IPS-NIHi7 (cell line): ENCODE data around the gene GAMT.

Experiments
- DNase-seq: peaks from one replicate; pipeline ENCODE4 v3.0.0; 2012; ENCODE audit warnings: mixed read lengths; ENCODE audit errors: extremely low spot score

The GAMT gene

DNA sequence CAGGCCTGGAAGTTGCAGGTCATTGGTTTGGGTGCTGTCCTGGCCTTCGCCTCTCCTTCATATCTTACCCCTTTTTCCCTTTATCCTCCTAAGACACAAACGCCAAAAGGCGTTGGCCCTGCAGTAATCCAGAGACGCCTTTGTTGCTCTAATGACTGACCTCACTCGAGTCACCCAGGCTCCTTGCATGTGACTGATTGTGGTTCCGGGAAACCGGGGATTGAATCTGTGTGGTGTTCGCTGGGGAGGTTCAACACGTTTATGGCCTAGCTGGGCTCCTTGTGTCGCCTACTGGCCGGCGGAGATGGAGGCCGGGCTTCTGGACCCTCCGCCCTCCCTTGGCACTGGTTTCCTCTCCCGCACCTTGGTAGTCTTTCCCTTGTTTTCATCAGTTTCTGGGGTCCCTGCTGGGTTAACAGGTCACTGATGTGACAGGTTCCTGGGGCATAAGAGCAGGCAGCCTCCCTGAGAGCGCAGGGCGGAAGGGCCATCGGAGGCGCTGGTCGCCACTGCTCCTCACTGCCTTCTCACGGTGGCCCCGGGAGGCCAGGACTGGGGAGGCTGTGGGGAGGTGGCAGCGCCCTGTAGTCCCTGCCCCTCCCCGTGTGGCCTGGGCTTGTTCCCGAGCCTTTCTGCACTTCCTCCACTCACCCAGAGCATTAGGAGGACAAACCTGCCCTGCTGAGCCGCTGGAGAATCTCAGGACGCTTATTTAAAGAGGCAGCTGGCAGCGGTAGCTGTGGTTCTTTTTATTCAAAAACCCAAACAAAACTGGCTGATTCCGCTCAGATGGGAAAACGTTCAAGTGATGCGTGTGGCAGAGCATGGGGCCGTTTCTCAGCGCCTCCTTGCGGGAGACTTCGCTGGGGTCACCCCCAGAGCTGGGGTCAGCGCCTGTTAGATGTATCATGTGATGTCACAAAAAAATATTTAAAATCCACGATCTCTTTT is 35.7 kb downstream of the GAMT start:
- DNase-seq, result no peak

DNA sequence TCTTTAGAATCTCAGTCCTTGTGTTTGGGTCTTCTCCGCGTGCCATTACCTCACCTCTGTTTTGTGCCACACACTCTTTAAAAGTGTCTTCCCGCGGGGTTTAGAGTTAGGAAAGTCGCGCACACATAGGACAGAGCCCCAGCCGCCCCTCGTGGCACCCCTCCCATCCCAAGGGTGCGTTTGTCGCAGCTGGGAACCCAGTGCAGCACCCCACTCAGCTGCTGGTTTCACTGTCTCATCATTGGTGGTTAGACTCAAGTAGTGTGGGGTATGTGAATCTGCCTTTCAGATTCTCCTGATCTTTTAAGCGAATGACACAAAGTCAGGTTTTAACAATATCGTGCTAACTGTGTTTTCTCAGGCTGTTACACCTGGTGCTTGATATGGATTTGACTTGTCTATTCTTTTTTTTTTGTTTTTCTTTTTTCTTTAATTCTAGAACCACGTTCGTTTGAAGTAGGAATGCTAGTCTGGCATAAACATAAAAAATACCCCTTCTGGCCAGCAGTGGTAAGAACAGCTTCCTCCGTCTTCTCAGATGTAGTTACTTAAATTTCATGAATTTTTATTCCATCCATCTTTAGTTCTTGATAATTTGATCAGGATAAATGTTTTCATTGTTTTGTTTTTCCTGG is 37.2 kb downstream of the GAMT start:
- DNase-seq, result no peak

DNA sequence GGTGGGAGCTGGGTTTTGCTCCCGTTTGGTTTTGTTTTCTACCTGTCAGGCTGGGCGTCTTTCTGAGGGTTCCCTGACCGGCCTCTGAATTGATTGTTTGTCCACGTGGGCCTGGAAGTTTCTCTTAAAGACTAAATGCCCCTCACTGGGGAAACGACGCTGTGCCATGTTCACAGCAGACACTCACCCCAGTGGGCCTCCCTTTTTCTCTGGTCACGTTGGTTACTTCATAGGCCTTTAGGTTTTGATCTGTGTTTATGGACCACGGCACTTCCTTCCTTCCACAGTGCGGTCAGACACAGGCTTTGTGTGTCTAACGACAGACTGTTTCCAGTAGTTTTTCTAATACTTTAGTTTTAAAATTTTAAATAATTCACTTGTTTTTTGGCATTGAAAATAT is 37.7 kb downstream of the GAMT start:
- no peak for DNase-seq

DNA sequence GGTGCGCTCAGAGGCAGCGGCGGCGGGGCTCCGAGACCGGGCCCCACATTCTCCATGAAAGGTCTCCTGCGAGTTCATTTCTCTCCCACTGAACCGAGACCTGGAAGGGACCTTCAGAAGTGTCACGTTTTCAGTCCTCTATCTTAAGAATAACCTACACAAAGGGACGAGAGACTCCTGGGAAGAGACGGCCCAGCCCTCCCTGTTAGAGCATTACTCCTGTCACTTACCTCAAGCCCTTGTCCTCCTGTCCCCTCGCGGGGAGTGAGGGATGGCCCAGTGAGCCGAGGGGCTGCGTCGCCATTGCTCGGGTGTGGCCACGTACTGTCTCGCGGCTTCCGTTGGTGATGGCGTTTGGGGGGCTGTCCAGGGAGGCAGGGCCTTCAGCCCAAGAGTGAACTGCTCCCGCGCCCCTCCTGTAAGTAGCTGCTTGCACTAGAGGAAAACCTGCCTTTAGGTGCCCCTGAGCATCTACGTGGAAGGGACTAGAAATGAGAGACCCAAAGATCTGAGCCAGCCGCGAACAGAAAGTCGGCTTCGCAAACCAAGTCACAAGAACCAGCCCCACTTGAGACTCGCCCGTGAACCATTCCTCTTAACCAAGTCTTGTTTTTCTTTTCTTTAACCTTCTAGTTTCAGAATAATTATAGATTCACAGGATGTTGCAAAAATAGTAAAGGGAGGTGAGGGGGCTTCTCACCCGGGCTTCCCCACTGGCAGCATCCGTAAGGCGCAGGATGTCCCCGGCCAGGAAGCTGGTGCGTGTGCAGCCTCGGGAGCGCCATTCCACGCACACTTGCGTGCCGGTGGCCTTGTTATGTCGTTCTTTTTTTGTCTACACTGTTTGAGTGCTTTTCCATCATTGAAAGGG is 38.7 kb downstream of the GAMT start:
- DNase-seq, result no peak

DNA sequence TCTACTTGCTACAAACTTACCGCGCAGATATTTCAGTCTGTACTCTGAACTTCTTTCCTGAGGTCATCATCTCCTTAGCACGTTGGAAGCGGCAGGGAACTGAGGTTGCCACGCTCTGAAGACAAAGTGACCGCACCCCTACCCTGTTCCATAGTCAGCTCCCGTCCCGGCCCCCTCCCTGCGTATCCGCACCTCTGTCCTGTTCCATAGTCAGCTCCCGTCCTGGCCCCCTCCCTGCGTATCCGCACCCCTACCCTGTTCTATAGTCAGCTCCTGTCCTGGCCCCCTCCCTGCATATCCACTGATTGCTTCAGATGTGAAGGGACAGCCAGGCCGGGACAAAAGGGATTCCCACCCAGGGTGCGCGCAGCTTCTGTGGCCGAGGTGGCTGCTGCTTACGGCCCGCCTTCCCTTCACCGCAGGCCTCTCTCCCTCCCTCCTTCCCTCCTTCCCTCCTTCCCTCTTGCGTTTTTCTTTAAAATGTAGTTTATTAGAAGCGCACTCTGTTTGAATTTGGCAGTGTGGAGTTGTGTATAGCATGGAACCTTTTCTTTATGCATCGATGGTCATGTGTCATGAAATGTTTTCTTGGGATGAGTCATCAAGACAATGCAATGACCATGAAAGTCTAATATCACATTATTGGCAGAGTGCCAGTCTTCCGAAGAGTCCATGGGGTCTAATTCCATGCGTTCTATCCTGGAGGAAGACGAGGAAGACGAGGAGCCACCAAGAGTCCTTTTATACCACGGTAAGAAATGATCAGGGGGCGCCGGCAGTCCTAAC is 39.5 kb downstream of the GAMT start:
- no peak for DNase-seq

DNA sequence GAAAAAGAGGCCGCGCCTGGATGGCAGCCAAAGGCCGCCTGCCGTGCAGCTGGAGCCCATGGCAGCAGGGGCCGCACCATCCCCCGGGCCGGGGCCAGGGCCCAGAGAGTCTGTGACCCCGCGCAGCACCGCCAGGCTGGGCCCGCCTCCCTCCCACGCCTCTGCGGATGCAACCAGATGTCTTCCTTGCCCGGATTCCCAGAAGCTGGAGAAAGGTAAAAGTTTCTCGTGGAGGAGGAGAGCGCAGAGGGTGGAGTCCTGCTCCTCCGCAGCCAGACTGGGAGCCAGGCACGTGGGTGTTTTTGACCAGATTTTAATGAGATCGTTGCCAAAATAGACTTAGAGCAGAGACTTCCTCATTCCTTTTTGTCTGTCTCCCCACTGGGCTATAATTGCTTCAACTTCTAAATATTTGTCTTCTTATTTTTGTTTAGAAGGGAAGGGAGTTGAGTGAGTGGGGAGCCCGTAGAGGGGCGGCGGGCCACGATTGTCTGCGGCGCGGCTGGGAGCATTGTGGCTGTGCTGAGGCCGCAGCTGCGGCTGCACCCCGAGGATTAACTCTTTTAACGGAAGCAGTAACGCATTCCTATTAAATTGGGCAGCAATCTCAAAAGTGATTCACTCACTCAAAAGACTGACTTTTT is 40.4 kb downstream of the GAMT start:
- DNase-seq, result no peak

DNA sequence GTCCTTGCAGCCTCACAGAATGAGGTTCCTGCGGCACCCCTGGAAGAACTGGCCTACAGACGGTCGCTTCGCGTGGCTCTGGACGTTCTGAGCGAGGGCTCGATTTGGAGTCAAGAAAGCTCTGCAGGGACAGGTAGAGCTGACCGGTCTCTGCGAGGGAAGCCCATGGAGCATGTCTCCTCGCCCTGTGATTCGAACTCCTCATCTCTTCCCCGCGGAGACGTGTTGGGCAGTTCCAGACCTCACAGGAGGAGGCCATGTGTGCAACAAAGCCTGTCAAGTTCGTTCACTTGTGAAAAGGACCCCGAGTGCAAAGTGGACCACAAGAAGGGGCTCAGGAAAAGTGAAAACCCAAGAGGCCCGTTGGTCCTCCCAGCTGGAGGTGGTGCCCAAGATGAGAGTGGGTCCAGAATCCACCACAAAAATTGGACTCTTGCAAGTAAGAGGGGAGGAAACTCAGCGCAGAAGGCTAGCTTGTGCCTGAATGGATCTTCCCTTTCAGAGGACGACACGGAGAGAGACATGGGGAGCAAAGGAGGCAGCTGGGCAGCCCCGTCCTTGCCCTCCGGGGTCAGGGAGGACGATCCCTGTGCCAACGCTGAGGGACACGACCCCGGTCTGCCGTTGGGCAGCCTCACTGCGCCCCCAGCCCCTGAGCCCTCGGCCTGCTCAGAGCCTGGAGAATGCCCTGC is 41.1 kb downstream of the GAMT start:
- DNase-seq, result no peak

DNA sequence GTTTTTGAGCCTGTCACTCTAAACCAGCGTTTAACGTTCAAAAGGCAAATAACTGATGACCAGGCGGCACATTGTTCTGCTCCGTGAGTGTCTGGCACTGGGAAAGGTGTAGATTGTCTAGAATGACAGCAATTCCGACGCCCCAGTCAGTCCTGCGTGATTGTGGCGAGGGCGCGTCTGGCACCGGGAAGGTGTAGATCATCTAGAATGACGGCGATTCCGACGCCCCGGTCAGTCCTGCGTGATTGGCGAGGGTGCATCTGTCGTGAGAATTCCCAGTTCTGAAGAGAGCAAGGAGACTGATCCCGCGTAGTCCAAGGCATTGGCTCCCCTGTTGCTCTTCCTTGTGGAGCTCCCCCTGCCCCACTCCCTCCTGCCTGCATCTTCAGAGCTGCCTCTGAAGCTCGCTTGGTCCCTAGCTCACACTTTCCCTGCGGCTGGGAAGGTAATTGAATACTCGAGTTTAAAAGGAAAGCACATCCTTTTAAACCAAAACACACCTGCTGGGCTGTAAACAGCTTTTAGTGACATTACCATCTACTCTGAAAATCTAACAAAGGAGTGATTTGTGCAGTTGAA is 43.7 kb downstream of the GAMT start:
- DNase-seq, result peak; percentile 66

DNA sequence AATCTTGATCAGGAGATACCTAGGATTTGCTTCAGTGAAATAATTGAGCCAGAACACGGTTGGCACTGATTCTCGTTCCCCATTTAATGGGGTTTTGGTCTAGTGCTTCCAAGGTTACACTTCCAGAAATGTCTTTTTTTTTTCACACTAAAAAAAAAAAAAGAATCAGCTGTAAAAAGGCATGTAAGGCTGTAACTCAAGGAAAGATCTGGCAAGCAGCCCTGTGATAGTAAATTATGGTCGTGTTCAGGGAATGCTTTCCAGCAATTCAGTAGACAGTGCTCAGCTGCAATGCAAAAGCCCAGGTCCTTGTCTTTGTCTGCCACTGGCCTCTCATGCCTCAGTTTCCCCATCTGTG is 44.9 kb downstream of the GAMT start:
- no peak for DNase-seq

DNA sequence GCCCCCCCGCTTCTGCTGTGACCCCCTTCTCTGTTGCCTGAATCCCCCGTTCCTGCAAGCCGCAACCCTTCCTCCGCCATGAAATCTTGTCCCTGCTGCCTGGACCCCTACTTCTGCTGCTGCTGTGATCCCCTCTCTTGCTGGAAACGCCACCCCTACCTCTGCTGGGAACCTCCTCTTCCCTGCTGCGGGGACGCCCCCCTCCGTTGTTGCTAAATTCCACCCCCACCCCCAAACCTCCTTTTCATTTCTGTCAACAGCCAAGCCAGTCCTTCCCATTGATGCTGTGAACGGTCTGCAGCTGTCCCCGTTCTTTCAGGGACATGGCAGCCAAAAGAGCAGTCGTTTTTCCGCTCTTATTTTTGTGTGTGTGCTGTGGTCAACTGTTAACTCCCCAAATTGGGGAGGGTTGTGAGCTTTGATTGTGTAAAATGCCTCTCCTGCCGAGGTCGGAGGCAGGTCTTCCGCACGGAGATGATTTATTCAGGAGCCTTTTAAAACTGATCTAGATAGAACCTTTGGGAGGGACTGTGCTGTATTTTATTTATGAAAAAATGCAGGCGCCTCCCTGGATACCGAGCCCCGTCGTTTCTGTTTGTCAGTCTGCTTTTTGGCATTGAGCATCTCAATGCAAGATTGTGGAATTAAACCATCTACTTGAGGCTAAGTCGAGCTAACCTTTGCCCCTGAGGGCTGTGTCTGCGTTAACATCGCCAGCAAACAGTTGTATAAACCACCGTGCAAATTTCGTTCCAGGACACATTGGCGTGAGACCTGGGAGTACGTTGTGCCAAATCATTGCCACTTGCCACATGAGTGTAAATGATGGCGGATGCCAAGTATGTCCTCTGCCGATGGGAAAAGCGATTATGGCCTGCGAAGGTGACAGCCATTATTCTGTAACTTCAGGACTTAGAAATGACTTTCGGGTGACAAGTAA is 45.5 kb downstream of the GAMT start:
- no peak for DNase-seq

DNA sequence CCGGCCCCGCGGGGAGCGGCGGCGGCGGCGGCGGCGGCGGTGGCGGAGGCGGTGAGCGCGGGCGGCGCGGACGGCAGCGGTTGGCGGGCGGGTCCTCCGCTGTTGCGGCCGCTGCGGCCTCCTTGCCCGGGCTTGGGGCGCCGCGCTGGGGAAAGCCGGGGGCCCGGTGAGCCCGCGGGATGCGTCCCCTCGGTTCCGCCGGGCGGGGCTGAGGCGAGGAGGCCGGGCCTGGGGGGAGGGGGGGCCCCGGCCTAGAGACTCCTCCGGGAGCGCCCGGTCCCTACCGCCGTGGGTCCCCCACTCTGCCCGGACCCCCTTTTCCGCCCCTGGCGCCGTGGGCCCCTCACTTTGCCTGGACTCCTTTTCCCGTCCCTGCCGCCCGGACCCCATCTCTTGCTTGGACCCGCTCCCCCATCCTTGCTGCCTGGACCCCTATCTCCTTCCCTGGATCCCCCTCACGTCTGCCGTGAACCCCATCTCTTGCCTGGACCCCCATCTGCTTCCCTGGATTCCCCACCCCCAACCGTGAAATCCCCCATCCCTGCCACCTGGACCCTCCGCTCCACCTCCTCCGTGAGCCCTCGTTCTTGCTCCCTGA is 46.3 kb downstream of the GAMT start:
- no peak for DNase-seq

DNA sequence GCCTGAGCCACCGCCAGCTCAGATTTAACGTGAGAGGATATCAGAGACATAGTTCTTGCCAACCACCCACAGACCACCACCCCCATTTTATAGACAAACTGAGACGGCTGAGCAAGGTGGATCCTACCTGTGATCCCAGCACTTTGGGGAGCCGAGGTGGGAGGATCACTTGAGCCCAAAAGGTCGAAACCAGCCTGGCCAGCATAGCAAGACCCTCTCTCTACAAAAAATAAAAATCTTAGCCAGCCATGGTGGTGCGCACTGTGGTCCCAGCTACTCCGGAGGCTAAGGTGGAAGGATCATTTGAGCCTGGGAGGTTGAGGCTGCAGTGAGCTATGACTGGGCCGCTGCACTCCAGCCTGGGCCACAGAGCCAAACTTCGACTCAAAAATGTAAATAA is 48.2 kb downstream of the GAMT start:
- no peak for DNase-seq

DNA sequence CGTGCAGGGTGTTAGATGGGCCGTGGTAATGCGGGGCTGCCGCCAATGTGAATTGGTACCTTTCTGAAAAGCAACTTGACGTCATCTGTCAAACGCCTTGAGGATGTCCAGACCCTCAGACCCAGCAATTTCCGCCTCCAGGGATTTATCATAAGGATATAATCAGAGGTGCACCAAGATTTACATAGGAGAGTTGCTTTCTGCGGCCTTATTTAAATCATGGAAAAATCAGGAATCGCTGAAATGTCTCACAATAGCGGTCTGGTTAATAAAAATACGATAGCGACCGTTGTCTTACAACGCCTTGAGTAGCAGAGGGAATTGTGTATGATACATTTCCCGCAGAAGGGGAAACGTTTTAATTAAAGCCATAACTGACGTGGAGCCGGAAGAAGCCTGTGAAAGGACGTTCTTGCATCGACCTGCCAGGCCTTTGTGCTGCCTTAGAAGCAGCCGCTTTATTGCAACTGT is 49.9 kb downstream of the GAMT start:
- DNase-seq, result no peak

DNA sequence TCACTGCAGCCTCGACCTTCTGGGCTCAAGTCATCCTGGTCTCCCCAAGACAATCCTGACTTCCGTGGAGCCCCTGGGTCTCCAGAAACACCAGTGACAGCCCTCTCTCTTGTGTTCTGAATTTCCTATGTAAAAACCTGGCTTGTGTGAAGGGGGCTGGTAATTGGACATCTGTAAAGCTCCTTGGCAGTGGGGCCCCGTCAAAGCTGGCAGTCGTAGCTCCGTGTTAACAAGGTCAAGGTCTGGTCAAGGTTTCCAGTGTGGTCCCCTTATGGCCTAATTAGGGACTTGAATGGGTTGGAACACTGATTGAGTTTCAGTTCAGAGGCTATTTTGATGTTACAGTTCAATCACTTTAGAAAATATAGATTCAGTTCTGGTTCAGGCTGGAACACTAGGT is 50.5 kb downstream of the GAMT start:
- no peak for DNase-seq

DNA sequence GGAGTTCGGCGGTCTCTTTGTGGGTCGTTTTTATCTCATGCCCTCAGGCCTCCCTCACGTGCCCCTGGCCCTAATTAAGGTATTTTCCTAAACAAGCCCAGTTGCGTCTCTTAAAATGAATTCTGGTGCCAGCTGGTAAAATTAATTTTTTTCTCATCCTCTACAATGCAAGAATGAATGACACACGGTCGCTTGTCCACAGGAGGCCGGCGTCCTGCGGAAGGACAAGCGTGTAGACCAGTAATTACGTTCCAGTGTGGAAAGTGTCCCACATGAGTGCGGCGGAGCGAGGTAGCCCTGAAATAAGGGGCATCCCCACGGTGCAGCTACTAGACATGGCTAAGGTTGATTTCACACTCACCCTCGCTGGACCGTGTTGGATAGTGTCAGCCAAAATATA is 52.1 kb downstream of the GAMT start:
- DNase-seq, result no peak
